GM13976 (cell line): ENCODE data around the gene MLXIP.

Source experiments
- DNase-seq: peaks from one replicate; pipeline ENCODE4 v3.0.0; 2012; ENCODE audit warnings: low spot score
- CTCF ChIP-seq: IDR thresholded peaks from 2 replicates; pipeline ENCODE4 v1.5.1; 2012; ENCODE audit warnings: borderline replicate concordance, mild to moderate bottlenecking; ENCODE audit not compliant: insufficient read depth; ENCODE audit errors: extremely low read depth, missing control alignments, control extremely low read depth
- in situ Hi-C: fragments of 300-500 bp; cut with MboI; formaldehyde crosslinking; loops from one replicate; pipeline ENCODE4 v1.12.0; 2022; ENCODE audit warnings: low sequenced_read_pairs, mixed read lengths, inconsistent platforms; ENCODE audit not compliant: unreplicated experiment

The MLXIP gene

GRCh38 chr12:122096591-122097149 lies 18.1 kb downstream of the MLXIP start:
- no peak for TF ChIP-seq CTCF
- in situ Hi-C loops, result no loop called here
- DNase-seq, result no peak

GRCh38 chr12:122097584-122097926 lies 19.0 kb downstream of the MLXIP start:
- no peak for DNase-seq
- TF ChIP-seq CTCF, result no peak

GRCh38 chr12:122097927-122098756 lies 19.6 kb downstream of the MLXIP start:
- no peak for DNase-seq
- TF ChIP-seq CTCF, result no peak
- in situ Hi-C loops, result no loop called here

More at GRCh38 chr12:122097584-122097926, 19.0 kb downstream of the MLXIP start:
- in situ Hi-C loops, result no loop called here

GRCh38 chr12:122099280-122099749 lies 20.8 kb downstream of the MLXIP start:
- in situ Hi-C loops, result no loop called here
- DNase-seq, result no peak
- TF ChIP-seq CTCF, result no peak

- no peak for TF ChIP-seq CTCF
- no peak for DNase-seq
- in situ Hi-C loops, result no loop called here
Observed at GRCh38 chr12:122099856-122100255, 21.3 kb downstream of the MLXIP start.

GRCh38 chr12:122100568-122100967 lies 22.0 kb downstream of the MLXIP start:
- no peak for DNase-seq
- in situ Hi-C loops, result no loop called here
- no peak for TF ChIP-seq CTCF

- no peak for TF ChIP-seq CTCF
- DNase-seq, result no peak
- in situ Hi-C loops, result no loop called here
Observed at GRCh38 chr12:122102331-122102730, 23.8 kb downstream of the MLXIP start.
